Measurements from ENCODE around the gene BCAS3. TPM values are rescaled to one million over a fixed set of nuclear protein-coding genes. Genes with fewer than 3 reads are reported as not detected.

BCAS3 gene
- total RNA-seq, 2 donors from 2014 or later, result 14.7 to 17.5 TPM

DNA sequence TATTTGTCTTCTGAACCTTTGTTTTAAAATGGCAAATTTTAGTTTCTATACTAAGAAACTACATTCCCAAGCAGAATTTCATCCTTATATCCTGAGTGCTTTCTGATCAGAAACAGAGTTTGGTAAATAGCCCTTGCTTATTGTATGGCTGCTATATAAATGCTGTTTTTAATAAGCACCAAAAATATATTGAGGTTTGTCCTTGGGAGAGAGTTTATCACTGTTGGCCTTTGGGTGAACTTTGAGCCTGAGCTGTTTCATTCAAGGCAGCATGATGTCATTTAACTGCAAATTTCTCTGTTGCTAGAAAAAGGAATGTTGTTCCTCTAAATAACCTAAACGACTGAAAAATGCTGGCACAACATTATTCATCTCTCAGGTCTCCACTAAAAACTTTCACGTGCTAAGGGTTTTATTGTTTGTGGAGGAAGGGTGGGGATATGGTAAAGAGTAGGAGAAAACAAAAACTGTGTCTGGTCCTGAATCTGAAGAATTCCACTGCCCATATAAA, 387.7 kb downstream of the BCAS3 start:
- ATAC-seq, result peak in 1 of 2 donors; percentile 38

DNA sequence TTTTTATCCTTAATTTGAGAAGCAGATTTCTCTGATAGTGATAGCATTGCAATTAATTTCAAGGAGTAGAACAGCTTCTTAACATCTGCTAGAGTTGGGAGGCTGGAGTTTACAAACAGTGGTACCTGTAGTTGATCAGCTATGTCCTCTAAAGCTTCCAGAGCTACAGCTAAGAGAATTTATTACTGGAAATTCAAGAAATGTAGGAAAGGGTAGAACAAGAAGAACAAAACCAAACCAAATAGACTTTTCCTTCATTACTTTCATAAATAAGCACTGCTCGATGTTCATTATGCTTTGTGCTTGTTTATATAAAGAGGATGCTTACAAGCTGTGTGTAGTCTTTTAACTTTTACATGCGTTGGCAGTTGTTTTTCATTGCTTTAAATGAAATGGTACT, 388.4 kb downstream of the BCAS3 start:
- no peak for DNase-seq
- intact Hi-C loops (cut with DNase I), result no loop called here
- no peak for ATAC-seq

More for the DNA sequence above, 387.7 kb downstream of the BCAS3 start:
- intact Hi-C loops (cut with DNase I), result no loop called here
- no peak for DNase-seq

DNA sequence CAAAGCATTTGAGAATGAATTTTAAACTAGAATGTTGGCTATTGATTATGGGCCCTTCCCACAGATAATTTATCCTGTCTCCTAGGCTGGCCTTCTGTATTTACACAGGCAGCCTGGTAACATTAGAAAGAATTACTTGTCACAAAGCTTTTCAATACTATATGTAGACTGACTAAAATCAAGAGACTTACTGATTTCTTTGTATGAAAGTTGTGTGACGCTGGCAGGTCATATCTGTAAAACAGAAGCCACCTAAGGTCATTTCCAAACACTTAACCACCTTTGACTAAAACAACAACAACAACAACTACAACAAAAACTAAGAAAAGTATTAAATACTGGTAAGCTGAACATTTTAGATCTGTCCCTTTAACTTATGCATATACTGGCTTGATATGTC, 393.0 kb downstream of the BCAS3 start:
- intact Hi-C loops (cut with DNase I), result no loop called here
- ATAC-seq (no peak), DNase-seq (no peak)

DNA sequence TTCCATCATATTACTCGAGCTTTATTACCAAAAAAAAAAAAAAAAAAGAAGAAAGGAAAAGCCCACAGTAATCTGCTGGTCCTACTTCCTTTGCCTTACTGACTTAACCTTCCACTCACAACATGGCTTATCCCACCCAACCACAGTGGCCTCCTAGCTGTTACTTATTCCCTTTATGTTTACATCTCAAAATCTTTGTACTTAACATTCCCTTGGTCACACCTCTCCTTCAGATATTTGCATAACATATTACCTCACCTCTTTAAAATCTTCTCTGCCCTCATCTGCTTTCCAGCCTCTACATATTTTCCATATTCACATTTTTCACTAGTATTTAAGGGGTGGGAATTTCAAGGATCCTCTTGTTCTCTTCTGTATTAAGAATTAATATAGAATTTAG, 395.0 kb downstream of the BCAS3 start:
- intact Hi-C loops (cut with DNase I), result no loop called here
- DNase-seq (no peak), ATAC-seq (no peak)

DNA sequence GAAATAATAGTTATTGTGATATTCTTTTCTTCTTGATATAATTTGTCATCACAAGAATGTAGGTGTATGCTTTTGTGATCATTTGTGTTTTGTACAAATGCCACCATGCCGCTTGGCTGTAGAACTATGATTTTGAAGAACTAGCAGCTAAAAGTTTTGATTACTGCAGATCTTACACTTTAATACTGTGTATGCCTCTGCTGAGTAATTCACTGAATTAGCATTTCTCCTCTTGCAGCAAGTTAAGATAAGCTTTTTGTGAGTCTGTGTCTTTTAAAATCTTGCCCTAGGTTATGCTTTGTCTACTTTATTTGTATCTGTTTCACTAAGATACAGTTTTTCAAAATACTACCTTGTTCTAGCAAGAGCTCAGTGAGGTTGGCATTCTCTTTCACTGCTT, 395.5 kb downstream of the BCAS3 start:
- intact Hi-C loops (cut with DNase I), result no loop called here
- DNase-seq, result no peak
- ATAC-seq, result no peak

DNA sequence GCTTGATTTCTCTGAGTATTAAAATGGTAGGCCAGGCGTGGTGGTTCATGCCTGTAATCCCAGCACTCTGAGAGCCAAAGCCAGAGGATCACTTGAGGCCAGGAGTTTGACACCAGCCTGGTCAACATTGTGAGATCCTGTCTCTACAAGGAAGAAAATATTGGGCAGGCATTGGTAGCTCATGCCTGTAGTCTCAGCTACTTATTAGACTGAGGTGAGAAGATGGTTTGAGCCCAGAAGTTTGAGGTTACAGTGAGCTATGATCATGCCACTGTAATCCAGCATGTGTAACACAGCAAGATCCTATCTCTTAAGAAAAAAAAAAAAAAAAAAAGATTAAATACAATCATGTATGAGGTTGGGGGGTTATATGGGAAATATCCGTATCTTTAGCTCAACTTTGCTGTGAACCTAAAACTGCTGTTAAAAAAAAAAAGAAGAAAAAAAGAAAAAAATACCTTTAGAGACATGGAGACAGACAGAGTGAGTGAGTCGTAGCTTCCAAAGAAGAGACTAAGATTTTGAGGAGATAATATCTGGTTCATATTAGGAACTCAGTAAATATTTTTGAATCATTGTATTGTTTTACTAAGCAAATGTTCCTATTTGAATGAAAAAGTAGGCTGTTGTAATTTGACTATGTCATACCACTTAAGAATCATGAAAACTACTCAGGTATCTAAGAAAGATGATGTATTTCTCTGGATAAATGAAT, 396.3 kb downstream of the BCAS3 start:
- ATAC-seq, result no peak
- DNase-seq, result no peak
- intact Hi-C loops (cut with DNase I), result no loop called here

DNA sequence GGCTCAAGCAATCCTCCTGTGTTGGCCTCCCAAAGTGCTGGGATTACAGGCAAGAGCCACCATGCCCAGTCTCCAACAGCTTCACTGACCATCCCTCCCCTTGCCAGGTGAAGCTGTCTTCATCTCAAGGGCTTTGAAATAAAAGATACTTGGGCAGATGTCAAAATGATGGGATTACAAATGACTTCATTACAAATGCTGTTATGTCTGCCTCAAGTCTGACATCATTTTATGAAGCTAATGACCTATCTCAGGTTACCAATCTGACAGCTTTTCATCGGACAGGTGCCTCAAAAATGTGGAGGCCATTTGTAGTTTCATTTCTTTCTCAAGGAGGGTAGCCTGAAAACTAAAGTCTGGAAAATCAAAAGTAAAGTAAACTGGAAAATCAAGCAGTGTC, 398.3 kb downstream of the BCAS3 start:
- DNase-seq, result no peak
- intact Hi-C loops (cut with DNase I), result no loop called here
- ATAC-seq, result no peak

DNA sequence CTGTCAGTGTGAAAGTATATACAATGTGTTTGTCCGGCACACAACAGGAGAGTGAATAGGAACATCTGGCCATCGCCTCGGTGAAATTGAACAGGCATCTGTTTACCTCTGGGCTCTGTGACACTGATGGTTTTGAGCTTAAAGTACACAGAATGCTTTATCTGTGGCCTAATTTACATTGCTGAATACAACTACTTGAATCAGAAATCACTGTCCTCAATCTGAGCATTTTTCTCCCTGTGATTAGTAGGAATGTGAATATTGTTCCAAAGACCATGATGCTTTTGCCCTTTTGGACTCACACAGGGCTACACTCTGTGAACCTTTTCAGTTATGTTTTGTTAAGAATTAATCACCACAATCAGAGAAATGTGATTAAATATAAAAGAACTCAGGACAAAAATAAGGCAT, 399.0 kb downstream of the BCAS3 start:
- no peak for ATAC-seq

DNA sequence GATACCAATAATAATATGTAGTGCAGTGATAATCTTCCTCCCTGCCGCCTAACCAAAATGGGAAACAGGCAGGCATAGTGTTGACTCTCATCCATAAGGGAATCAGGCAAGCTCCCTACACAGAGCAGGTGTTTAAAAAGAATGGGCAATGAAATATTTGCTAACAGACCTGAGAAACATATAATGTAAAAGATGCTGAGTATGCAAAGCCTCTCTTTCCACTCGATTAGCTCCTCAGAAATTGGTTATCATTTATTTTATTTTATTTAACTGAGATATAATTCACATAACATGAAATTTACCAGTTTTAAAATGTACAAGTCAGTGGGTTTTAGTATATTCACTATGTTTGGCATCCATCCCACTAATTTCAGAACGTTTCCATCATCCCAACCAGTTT, 404.3 kb downstream of the BCAS3 start:
- no peak for ATAC-seq
- intact Hi-C loops (cut with DNase I), result no loop called here
- DNase-seq, result no peak

More for the DNA sequence above, 399.0 kb downstream of the BCAS3 start:
- intact Hi-C loops (cut with DNase I), result no loop called here
- DNase-seq, result no peak

DNA sequence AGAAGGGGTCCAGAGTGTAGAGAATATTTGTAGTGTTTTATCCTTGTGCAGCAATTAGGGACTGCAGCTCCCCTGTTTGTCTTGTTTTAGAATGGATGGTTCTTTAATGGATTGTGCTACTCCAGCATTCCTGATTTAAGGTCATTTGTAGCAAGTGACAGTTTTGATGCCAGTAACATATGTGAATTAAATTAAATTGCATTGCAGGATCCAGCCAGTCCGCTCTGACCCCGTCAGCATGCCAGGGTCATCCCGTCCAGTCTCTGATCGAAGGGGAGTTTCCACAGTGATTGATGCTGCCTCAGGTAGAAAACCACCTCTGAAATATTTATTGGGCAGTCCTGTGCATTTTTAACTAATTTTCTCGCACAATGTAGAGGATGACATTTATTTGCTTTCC, 406.6 kb downstream of the BCAS3 start:
- DNase-seq (no peak), ATAC-seq (no peak)
- intact Hi-C loops (cut with DNase I), result no loop called here

DNA sequence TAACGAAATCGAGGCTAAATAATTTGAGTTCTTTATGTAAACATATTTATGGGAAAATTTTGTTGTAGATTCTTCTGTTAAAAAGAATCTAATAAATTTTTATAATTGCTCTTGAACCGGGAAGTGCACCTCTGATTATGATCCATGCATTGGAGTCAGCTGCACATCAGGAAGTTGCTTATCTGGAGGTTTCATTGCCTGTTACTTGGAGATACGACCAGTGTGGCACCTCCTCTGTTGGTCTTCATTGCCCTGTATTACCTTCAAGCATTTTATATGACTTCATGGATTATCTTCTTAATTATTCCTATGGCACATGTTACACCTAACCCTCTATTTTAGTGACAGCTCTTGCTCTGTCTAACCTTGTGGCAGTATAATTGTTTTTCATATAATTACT, 409.4 kb downstream of the BCAS3 start:
- ATAC-seq (no peak), DNase-seq (no peak)
- intact Hi-C loops (cut with DNase I), result no loop called here

DNA sequence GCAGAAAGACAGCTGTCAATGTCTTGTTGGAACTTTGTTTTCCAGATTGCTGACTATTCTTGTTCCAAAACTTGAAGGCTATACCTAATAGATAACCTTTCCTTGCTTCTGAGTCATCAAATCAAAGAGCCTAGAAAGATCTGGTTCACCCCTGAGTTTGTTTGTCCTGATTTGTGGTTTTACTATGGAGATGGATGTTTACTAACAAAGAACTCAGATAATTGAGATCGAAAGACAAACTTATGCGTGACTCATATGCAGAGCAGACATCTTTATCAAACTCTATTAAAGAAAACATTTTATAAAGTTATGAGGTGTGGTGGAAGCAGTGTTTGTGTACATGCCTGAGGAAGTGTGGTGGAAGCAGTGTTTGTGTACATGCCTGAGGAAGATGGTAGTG, 410.9 kb downstream of the BCAS3 start:
- DNase-seq, result no peak
- ATAC-seq, result no peak
- intact Hi-C loops (cut with DNase I), result no loop called here

DNA sequence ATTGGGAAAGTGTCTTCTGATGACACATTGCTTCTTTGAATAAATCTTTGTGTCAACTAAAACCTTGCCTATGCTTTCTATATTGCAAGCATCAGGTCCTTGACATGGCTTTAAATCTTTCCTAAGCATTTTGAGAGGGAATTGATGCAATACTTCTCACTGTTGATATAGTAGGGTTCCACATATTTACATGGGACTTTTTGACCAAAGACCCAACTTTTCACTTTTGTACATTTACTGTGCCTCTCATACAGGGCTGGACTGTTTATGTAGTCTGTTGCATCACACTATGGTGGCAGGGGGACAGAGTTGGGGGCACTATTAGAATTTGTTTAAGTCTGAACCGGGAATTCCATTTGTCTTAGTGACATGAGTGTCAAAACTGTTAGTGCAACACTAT, 413.4 kb downstream of the BCAS3 start:
- ATAC-seq (no peak), DNase-seq (no peak)
- intact Hi-C loops (cut with DNase I), result no loop called here

DNA sequence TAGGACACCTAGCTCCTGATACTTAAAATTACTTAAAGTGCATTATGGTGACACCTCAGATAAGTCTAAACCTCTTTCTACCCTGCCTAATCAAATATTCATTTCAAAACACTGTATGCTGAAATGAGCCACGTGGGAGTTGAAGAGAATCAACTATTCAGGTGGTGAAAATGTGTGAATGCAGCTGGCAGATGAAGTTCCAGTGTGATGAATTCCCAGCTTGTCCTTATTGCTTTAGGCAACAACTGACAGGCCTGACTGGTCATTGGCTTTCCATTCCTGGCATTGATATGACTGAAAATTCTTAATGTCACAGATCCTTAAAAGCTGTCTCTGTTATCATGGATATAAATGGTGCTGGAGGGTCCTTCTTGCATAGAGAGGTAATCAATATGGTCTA, 420.1 kb downstream of the BCAS3 start:
- DNase-seq (no peak), ATAC-seq (no peak)
- intact Hi-C loops (cut with DNase I), result no loop called here

DNA sequence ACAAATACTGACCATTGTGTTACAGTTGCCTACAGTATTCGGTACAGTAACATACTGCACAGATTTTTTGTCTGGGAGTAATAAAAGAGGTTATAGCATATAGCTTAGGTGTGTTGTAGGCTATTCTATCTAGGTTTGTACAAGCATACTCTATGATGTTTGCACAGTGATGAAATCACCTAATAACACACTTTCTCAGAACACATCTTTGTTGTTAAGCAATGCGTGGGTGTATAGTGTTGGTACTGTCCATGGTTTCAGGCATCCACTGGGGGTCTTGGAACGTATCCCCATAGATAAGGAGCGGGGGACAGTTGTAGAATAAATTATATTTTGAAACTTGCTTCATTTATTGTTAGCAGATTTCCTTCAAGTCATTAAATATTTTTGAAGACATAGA, 428.7 kb downstream of the BCAS3 start:
- no peak for DNase-seq
- no peak for ATAC-seq
- intact Hi-C loops (cut with DNase I), result no loop called here

DNA sequence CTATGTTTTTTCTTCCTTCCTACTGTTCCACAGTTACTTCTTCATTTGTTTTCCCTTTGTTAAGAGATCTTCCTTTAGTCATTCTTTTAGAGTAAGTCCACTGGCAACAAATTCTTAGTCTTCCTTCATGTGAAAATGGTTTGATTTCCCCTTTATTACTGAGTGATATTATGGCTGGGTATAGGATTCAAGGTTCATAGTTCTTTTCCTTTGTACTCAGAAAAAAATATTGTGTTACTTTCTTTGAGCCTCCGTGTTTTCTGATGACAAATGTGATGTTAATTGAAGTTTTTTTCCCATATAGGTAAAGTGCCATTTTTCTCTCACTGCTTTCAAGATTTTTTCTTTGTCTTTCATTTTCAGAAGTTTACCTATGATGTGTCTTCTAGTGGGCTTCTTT, 438.9 kb downstream of the BCAS3 start:
- DNase-seq (no peak), ATAC-seq (no peak)
- intact Hi-C loops (cut with DNase I), result no loop called here

DNA sequence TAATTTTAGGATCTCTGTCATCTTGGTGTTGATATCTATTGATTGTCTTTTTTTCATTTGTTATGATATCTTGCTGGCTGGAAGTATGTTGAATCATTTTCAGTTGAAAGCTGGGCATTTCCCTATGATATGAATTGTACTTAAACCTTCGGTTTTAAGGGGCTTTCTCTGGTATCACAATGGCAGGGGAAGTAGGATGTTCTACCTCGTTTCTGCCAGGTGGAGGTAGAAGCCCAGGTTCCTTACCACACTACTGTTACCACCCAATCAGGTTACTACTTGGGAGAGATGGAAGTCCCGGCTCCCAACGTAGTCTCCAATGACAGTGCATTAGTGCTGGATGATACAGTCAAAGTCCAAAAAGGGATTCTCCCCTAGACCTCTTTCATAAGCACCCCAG, 440.3 kb downstream of the BCAS3 start:
- intact Hi-C loops (cut with DNase I), result no loop called here
- no peak for ATAC-seq
- no peak for DNase-seq

DNA sequence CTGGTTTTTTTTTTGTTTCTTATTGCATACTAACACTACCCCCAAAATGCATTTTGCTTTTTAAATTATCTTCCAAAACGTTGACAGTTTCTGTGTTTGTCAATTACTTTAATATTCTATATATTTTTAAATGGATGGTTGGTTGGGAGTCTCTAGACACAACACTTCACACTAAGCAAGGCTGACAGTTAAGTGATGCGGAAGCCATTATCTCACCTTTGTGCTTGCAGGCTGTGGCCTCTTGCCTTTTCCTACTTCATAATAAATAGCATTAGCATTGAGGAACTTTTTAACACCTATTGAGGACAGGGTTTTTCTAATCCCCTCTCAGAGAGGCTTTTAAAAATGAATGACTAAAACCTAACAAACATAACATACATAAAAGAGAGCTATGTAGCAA, 441.2 kb downstream of the BCAS3 start:
- DNase-seq (no peak), ATAC-seq (no peak)
- intact Hi-C loops (cut with DNase I), result no loop called here

DNA sequence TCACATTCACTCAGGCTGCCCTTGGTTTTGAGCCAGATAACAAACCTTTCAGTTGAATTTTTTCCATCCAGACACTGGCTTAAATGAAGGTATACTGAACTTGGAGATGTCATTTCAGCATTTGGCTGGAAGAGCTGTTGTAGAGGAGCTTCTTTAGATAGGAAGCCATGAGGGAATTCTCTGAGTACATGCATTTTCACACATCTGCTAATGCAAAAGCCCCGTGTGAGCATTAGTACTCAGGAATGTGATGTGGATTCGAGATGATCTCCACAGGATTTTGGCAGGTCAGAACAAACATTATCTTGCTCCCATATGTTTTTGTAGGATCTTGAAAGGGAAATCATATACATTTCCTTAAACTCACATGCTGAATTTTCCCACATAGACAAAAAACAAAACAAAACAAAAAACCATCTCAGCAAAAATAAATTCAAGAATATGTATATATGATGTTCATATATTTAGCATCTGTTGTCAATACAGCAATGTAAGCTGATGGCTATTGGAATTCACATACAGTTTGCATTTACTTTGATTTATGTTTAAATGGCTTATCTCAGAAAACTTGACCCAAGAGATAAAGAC, 444.8 kb downstream of the BCAS3 start:
- ATAC-seq (no peak), DNase-seq (no peak)
- intact Hi-C loops (cut with DNase I), result no loop called here

DNA sequence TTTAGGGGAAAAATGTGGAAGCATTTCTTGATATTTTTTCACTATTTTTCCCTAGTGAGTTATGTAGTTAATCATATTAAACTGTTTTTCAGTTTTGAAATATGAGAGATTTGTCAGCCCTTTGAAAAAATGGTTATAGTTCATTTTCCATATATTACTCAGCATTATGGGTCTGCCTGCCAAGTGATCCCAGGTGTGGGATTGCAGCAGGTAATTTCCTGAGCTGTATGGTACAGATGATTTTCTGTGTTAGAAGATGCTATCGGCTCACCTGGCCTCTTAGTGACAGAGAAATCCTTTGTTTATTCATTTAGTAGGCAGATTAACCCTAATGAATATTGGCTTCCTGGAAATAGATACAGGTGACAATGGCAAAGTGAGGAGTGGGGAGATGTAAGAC, 446.9 kb downstream of the BCAS3 start:
- intact Hi-C loops (cut with DNase I), result no loop called here
- ATAC-seq (no peak), DNase-seq (no peak)
